Memory B cell (primary cell): ENCODE results near the gene SH3BP5L.

Experiments used
- ATAC-seq: fragments of 150-1000 bp; cut with Tn5 transposase; 2 replicates; pipeline ENCODE4 v1.10.0; 2021; ENCODE audit warnings: low read depth, mild to moderate bottlenecking, moderate library complexity
- DNase-seq, 2 donors: peaks; one replicate each; pipeline ENCODE4 v3.0.0; 2022; ENCODE audit warnings: low spot score in 2 of 2
- H3K27ac Mint-ChIP-seq: one replicate; pipeline ENCODE4 v1.8.0; 2022; ENCODE audit warnings: mild to moderate bottlenecking, moderate library complexity, mixed read lengths
- H3K27me3 Mint-ChIP-seq: one replicate; pipeline ENCODE4 v1.8.0; 2022; ENCODE audit warnings: mixed read lengths
- H3K36me3 Mint-ChIP-seq: one replicate; pipeline ENCODE4 v1.8.0; 2022; ENCODE audit warnings: mild to moderate bottlenecking, mixed read lengths
- H3K4me1 Mint-ChIP-seq: one replicate; pipeline ENCODE4 v1.8.0; 2022; ENCODE audit warnings: mixed read lengths
- H3K4me3 Mint-ChIP-seq: one replicate; pipeline ENCODE4 v1.8.0; 2022; ENCODE audit warnings: mild to moderate bottlenecking, moderate library complexity, mixed read lengths
- H3K9me3 Mint-ChIP-seq: one replicate; pipeline ENCODE4 v1.8.0; 2022; ENCODE audit warnings: mixed read lengths

Gene SH3BP5L

GRCh38 chr1:248825909-248826760 is at the start of gene SH3BP5L:
Gene SH3BP5L (minus strand): TSS chr1:248825915. CDS start chr1:248824935, 980 bp downstream.
- peak; percentile 81 for ATAC-seq
- Mint-ChIP-seq H3K27ac (peak within 1 kb of the TSS; percentile 94), H3K4me3 (peak within 1 kb of the TSS; percentile 99), H3K27me3 (no peaks in the 10 kb centered on the region), H3K9me3 (no peaks in the 10 kb centered on the region), H3K4me1 (peaks cover 39% of the 10 kb centered on the region), H3K36me3 (peaks cover 18% of the 10 kb centered on the region)
- peak; percentile 88 to 89 for DNase-seq

GRCh38 chr1:248873993-248874533 is 48.3 kb upstream of the SH3BP5L start:
- peak; percentile 73 for ATAC-seq
- no peaks in the 10 kb centered on the region for H3K9me3 Mint-ChIP-seq
- H3K4me3 Mint-ChIP-seq, result peak overlapping the region; percentile 97
- peak overlapping the region; percentile 99 for H3K27ac Mint-ChIP-seq
- DNase-seq, result peak; percentile 80 to 88
- H3K27me3 Mint-ChIP-seq, result no peaks in the 10 kb centered on the region
- H3K36me3 Mint-ChIP-seq, result no peaks in the 10 kb centered on the region
- H3K4me1 Mint-ChIP-seq, result peaks cover 15% of the 10 kb centered on the region

GRCh38 chr1:248873409-248873992 is 47.8 kb upstream of the SH3BP5L start:
- no peaks in the 10 kb centered on the region for H3K9me3 Mint-ChIP-seq
- DNase-seq (peak; percentile 73 to 99), ATAC-seq (peak; percentile 77)
- peaks cover 15% of the 10 kb centered on the region for H3K4me1 Mint-ChIP-seq
- H3K27ac Mint-ChIP-seq, result peak overlapping the region; percentile 99
- H3K27me3 Mint-ChIP-seq, result no peaks in the 10 kb centered on the region
- H3K36me3 Mint-ChIP-seq, result no peaks in the 10 kb centered on the region
- H3K4me3 Mint-ChIP-seq, result peak overlapping the region; percentile 97

GRCh38 chr1:248872752-248873408 is 47.2 kb upstream of the SH3BP5L start:
- DNase-seq, result peak in 1 of 2 donors; percentile 47

GRCh38 chr1:248871837-248872401 is 46.2 kb upstream of the SH3BP5L start:
- no peak overlapping the region for H3K27ac Mint-ChIP-seq

More at GRCh38 chr1:248872752-248873408, 47.2 kb upstream of the SH3BP5L start:
- peak; percentile 9 for ATAC-seq
- no peaks in the 10 kb centered on the region for H3K27me3 Mint-ChIP-seq
- H3K4me3 Mint-ChIP-seq, result peak overlapping the region; percentile 97
- no peaks in the 10 kb centered on the region for H3K36me3 Mint-ChIP-seq
- H3K9me3 Mint-ChIP-seq, result no peaks in the 10 kb centered on the region
- H3K4me1 Mint-ChIP-seq, result peaks cover 15% of the 10 kb centered on the region
- H3K27ac Mint-ChIP-seq, result peak overlapping the region; percentile 99

GRCh38 chr1:248862998-248863881 is 37.5 kb upstream of the SH3BP5L start:
- Mint-ChIP-seq H3K27ac (peak overlapping the region; percentile 68), H3K4me1 (peaks cover 33% of the 10 kb centered on the region), H3K27me3 (no peaks in the 10 kb centered on the region), H3K9me3 (no peaks in the 10 kb centered on the region), H3K4me3 (peak overlapping the region; percentile 91), H3K36me3 (no peaks in the 10 kb centered on the region)
- DNase-seq (peak; percentile 46 to 57), ATAC-seq (peak; percentile 35)

More at GRCh38 chr1:248871837-248872401, 46.2 kb upstream of the SH3BP5L start:
- Mint-ChIP-seq H3K27me3 (no peaks in the 10 kb centered on the region), H3K36me3 (no peaks in the 10 kb centered on the region), H3K9me3 (no peaks in the 10 kb centered on the region), H3K4me1 (peaks cover 15% of the 10 kb centered on the region), H3K4me3 (no peak overlapping the region)
- no peak for DNase-seq
- ATAC-seq, result no peak

GRCh38 chr1:248862695-248862997 is 36.9 kb upstream of the SH3BP5L start:
- H3K9me3 Mint-ChIP-seq, result no peaks in the 10 kb centered on the region
- H3K36me3 Mint-ChIP-seq, result no peaks in the 10 kb centered on the region
- DNase-seq, result no peak
- peaks cover 35% of the 10 kb centered on the region for H3K4me1 Mint-ChIP-seq
- ATAC-seq, result no peak
- peak overlapping the region; percentile 58 for H3K27ac Mint-ChIP-seq
- no peaks in the 10 kb centered on the region for H3K27me3 Mint-ChIP-seq
- H3K4me3 Mint-ChIP-seq, result peak overlapping the region; percentile 91

- peaks cover 37% of the 10 kb centered on the region for H3K4me1 Mint-ChIP-seq
- H3K27me3 Mint-ChIP-seq, result no peaks in the 10 kb centered on the region
- DNase-seq, result no peak
Observed at GRCh38 chr1:248861616-248862015, 35.9 kb upstream of the SH3BP5L start.

GRCh38 chr1:248860007-248860406 is 34.3 kb upstream of the SH3BP5L start:
- H3K4me1 Mint-ChIP-seq, result peaks cover 42% of the 10 kb centered on the region
- no peaks in the 10 kb centered on the region for H3K9me3 Mint-ChIP-seq
- no peaks in the 10 kb centered on the region for H3K27me3 Mint-ChIP-seq
- ATAC-seq, result no peak
- H3K36me3 Mint-ChIP-seq, result peaks cover 5% of the 10 kb centered on the region
- H3K4me3 Mint-ChIP-seq, result peak overlapping the region; percentile 82
- H3K27ac Mint-ChIP-seq, result peak overlapping the region; percentile 95
- DNase-seq, result no peak

More at GRCh38 chr1:248861616-248862015, 35.9 kb upstream of the SH3BP5L start:
- H3K9me3 Mint-ChIP-seq, result no peaks in the 10 kb centered on the region
- H3K36me3 Mint-ChIP-seq, result no peaks in the 10 kb centered on the region
- no peak overlapping the region for H3K4me3 Mint-ChIP-seq
- no peak for ATAC-seq
- H3K27ac Mint-ChIP-seq, result no peak overlapping the region

GRCh38 chr1:248858891-248859889 is 33.5 kb upstream of the SH3BP5L start, which contains the start of gene ZNF692:
Gene ZNF692 (minus strand): TSS chr1:248859085. CDS start chr1:248858309, 776 bp downstream.
- peak; percentile 95 to 96 for DNase-seq
- Mint-ChIP-seq H3K4me1 (peaks cover 47% of the 10 kb centered on the region), H3K27me3 (no peaks in the 10 kb centered on the region), H3K36me3 (peaks cover 6% of the 10 kb centered on the region), H3K27ac (peak within 1 kb of the TSS; percentile 95), H3K9me3 (no peaks in the 10 kb centered on the region), H3K4me3 (peak within 1 kb of the TSS; percentile 82)
- peak; percentile 88 for ATAC-seq

- Mint-ChIP-seq H3K27ac (peak overlapping the region; percentile 95), H3K4me3 (peak overlapping the region; percentile 82), H3K4me1 (peaks cover 44% of the 10 kb centered on the region), H3K36me3 (peaks cover 9% of the 10 kb centered on the region), H3K27me3 (no peaks in the 10 kb centered on the region), H3K9me3 (no peaks in the 10 kb centered on the region)
- ATAC-seq, result peak; percentile 53
- no peak for DNase-seq
Observed at GRCh38 chr1:248858096-248858890, 32.6 kb upstream of the SH3BP5L start.
